GM12864 (cell line): ENCODE measurements around the gene WASF2.

Source experiments
- DNase-seq: peaks from one replicate; pipeline ENCODE4 v3.0.0-alpha.2; 2011; ENCODE audit warnings: low read depth
- H3K4me3 ChIP-seq: 2 replicates; pipeline ENCODE4 v1.5.1; 2011; ENCODE audit warnings: mild to moderate bottlenecking, low read depth, low read length, control low read depth
- TF ChIP-seq, protein P1 (sequence below): IDR thresholded peaks from 2 replicates; pipeline ENCODE4 v1.5.1; 2011; ENCODE audit warnings: low read depth, mild to moderate bottlenecking, moderate library complexity, low read length, control low read depth, inconsistent platforms; ENCODE audit errors: missing control alignments

WASF2 gene

DNA sequence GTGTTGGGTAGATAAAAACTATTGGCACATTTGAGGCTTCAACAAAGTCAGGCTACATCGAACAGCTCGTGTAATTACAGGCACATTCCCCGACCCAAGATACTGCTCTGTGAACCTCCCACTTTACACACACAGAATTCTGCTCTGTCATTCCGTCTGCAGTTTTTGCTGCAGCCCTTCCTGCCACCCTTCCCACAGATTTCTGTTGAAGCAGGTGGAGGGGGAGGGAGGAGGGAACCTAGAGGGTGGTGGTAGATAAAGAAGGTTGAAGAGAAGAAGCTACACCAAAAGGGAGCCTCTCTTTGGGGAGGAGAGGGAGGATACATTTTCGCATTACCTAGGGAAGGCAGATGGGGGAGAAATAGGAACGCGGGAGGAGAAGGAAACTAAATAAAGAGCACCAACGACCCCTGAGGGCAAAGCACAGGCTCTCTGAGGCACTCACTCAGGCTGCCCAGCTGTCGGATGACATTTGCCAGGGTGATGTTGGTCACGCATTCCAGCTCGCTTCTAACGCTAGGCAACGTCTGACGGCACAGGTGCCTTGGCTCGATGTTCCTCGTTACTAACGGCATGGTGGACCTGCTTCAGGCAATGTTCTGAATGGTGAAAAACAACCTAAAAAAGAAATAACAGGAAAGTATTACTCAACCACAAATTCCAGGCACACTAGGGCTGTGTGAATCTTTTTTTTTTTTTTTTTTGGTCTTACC is 61.5 kb downstream of the WASF2 start:
- no peak overlapping the region for H3K4me3 ChIP-seq
- DNase-seq: no peak
- TF ChIP-seq, protein P1, sequence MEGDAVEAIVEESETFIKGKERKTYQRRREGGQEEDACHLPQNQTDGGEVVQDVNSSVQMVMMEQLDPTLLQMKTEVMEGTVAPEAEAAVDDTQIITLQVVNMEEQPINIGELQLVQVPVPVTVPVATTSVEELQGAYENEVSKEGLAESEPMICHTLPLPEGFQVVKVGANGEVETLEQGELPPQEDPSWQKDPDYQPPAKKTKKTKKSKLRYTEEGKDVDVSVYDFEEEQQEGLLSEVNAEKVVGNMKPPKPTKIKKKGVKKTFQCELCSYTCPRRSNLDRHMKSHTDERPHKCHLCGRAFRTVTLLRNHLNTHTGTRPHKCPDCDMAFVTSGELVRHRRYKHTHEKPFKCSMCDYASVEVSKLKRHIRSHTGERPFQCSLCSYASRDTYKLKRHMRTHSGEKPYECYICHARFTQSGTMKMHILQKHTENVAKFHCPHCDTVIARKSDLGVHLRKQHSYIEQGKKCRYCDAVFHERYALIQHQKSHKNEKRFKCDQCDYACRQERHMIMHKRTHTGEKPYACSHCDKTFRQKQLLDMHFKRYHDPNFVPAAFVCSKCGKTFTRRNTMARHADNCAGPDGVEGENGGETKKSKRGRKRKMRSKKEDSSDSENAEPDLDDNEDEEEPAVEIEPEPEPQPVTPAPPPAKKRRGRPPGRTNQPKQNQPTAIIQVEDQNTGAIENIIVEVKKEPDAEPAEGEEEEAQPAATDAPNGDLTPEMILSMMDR: no peak

- no peak for DNase-seq
- no peak overlapping the region for H3K4me3 ChIP-seq
- TF ChIP-seq, protein P1: no peak
Observed at GRCh38 chr1:27427816-27428315, 62.1 kb downstream of the WASF2 start.

GRCh38 chr1:27427329-27427728 is 62.6 kb downstream of the WASF2 start:
- H3K4me3 ChIP-seq: no peak overlapping the region
- TF ChIP-seq, protein P1: no peak
- DNase-seq: no peak

GRCh38 chr1:27423709-27424108 is 66.3 kb downstream of the WASF2 start:
- DNase-seq: no peak
- TF ChIP-seq, protein P1: no peak
- no peak overlapping the region for H3K4me3 ChIP-seq

GRCh38 chr1:27418326-27419185 is 71.4 kb downstream of the WASF2 start:
- H3K4me3 ChIP-seq: no peak overlapping the region; the same call in 1 of the 2 replicates
- DNase-seq: peak; percentile 66
- TF ChIP-seq, protein P1: no peak

GRCh38 chr1:27417713-27418112 is 72.3 kb downstream of the WASF2 start:
- DNase-seq: no peak
- H3K4me3 ChIP-seq: no peak overlapping the region
- TF ChIP-seq, protein P1: no peak
